NAMALWA (cell line): ENCODE results near the gene OXT.
"Not testable (repeated sequence)": the region's sequence is repeated elsewhere in the genome, so short reads cannot be mapped to it uniquely, and the experiment has no call there.

Experiments used
- DNase-seq: peaks from one replicate; pipeline ENCODE4 v3.0.0-alpha.2; 2015; ENCODE audit warnings: low spot score

Gene OXT

GRCh38 chr20:3109350-3110302 lies 38.2 kb downstream of the OXT start:
- no peak for DNase-seq

GRCh38 chr20:3111507-3111906 lies 40.1 kb downstream of the OXT start:
- DNase-seq = no peak

GRCh38 chr20:3111995-3112394 lies 40.6 kb downstream of the OXT start:
- no peak for DNase-seq

DNA sequence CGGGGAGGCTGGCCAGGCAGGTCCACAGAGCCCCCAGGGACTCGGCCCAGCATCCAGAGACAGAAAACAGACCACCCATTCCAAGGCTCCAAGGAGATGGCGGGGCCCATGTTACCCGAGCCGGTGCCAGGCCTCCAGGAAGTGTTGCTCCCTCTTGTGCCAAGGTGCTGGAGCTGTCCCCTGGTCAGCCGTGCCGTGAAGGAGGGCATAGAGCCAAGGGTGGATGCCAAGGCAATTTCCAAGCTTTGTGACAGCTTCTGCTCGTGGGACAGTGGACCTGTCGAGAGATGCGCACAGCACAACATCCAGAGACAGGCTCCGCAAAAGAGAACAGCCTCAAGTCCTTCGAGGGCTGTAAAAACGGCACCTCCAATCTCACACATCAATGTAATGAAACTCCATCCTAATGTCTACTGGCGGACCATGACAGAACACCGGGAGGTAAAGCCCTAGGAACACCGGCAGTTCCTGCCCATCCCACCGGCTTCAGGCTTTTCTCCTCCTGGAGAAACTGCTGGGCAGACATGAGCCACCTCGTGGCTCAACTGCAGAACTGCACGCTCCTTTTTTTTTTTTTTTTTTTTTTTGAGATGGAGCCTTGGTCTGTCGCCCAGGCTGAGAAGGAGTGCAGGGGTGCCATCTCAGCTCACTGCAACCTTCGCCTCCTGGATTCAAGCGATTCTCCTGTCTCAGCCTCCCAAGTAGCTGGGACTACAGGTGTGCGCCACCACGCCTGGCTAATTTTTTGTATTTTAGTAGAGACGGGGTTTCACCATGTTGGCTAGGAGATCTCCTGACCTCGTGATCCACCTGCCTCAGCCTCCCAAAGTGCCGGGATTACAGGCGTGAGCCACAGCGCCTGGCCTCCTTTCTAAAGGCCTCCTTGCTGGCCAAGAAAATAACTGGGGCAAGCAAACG lies 44.0 kb downstream of the OXT start:
- peak; percentile 51 for DNase-seq

DNA sequence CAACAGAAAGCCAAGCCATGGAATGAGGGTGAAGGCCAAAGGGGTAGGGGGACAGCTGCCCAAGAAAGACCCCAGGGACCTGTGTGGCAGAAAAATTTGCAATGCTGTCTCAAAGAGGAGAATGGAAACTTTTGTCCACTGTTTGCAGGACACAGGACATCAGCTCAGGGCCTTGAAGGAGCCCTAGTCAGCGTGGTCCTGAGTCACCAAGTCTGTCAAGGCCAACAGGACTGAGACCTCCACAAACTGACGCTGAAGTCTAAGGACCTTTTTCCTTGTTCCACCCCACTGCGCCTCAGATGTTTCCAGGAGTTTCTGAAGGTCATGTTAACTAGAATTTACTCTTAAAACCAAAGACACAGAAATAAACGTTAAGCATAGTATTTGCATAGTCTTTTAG lies 44.9 kb downstream of the OXT start:
- DNase-seq = no peak

DNA sequence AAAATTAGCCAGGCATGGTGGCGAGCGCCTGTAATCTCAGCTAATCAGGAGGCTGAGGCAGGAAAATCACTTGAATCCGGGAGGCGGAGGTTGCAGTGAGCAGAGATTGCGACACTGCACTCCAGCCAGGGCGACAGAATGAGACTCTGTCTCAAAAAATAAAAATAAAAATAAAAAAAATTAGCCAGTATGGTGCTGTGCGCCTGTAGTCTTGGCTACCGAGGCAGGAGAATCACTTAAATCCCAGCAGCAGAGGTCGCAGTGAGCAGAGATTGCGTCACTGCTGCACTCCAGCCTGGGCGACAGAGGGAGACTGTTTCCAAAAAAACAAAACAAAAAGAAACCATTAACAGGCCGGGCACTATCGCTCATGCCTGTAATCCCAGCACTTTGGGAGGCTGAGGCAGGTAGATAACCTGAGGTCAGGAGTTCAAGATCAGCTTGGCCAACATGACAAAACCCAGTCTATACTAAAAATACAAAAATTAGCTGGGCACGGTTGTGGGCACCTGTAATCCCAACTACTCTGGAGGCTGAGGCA lies 46.5 kb downstream of the OXT start:
- not testable (repeated sequence) for DNase-seq

- no peak for DNase-seq
Observed at GRCh38 chr20:3119044-3119443, 47.6 kb downstream of the OXT start.

- DNase-seq = no peak
Observed at GRCh38 chr20:3121271-3121911, 50.0 kb downstream of the OXT start.
